Limb (tissue), 2 donors: ENCODE measurements around the gene NEURL1.

Experiments
- DNase-seq, 2 donors: peaks; one replicate each; pipeline ENCODE4 v3.0.0-alpha.2; 2016; ENCODE audit errors: extremely low spot score in 2 of 2

The NEURL1 gene

GRCh38 chr10:103562383-103562782 lies 68.9 kb downstream of the NEURL1 start:
- no peak for DNase-seq

- no peak for DNase-seq
These were observed 70.0 kb downstream of the NEURL1 start for GRCh38 chr10:103563231-103564115.

GRCh38 chr10:103564116-103564501 lies 70.6 kb downstream of the NEURL1 start:
- no peak for DNase-seq

GRCh38 chr10:103564776-103565520 lies 71.4 kb downstream of the NEURL1 start:
- no peak for DNase-seq

GRCh38 chr10:103566536-103566935 lies 73.0 kb downstream of the NEURL1 start:
- no peak for DNase-seq

- DNase-seq, result no peak
These were observed 75.0 kb downstream of the NEURL1 start for GRCh38 chr10:103568505-103568904.

- no peak for DNase-seq
These were observed 76.4 kb downstream of the NEURL1 start for GRCh38 chr10:103569896-103570295.

GRCh38 chr10:103570844-103571655 lies 77.5 kb downstream of the NEURL1 start:
- DNase-seq, result no peak

GRCh38 chr10:103571656-103571975 lies 78.1 kb downstream of the NEURL1 start:
- DNase-seq, result no peak

- DNase-seq, result no peak
These were observed 79.1 kb downstream of the NEURL1 start for GRCh38 chr10:103572347-103573204.

GRCh38 chr10:103573205-103573487 lies 79.6 kb downstream of the NEURL1 start:
- no peak for DNase-seq

- DNase-seq, result no peak
These were observed 80.9 kb downstream of the NEURL1 start for GRCh38 chr10:103574097-103575061.

GRCh38 chr10:103575416-103576075 lies 82.0 kb downstream of the NEURL1 start:
- DNase-seq, result no peak

GRCh38 chr10:103576076-103576471 lies 82.6 kb downstream of the NEURL1 start:
- DNase-seq, result no peak

- DNase-seq, result no peak
These were observed 83.4 kb downstream of the NEURL1 start for GRCh38 chr10:103576862-103577261.

GRCh38 chr10:103578782-103579382 lies 85.4 kb downstream of the NEURL1 start:
- no peak for DNase-seq

- no peak for DNase-seq
These were observed 86.5 kb downstream of the NEURL1 start for GRCh38 chr10:103580011-103580410.

- no peak for DNase-seq
These were observed 86.9 kb downstream of the NEURL1 start for GRCh38 chr10:103580430-103580829.

- DNase-seq, result no peak
These were observed 88.0 kb downstream of the NEURL1 start for GRCh38 chr10:103581499-103581898.
